22Rv1 (cell line): ENCODE data around the gene FYN.

ENCODE experiments used
- CTCF ChIP-seq: fragments of 450-650 bp; IDR thresholded peaks from 2 replicates; pipeline ENCODE4 v1.5.1; 2017; ENCODE audit warnings: mild to moderate bottlenecking
- ZFX ChIP-seq: fragments of 450-650 bp; IDR thresholded peaks from 2 replicates; pipeline ENCODE4 v1.6.1; 2017; ENCODE audit warnings: antibody characterized with exemption, borderline replicate concordance

- TF ChIP-seq CTCF (no peak), ZFX (no peak)
Measured at GRCh38 chr6:111900735-111901134, 27.5 kb upstream of the FYN start.
